Stimulated activated naive CD8-positive, alpha-beta T cell treated with anti-CD3 and anti-CD28 coated beads, Interleukin-15, Interleukin-2, amounts not matched to agents 100 ng/mL and 50 ng/mL, for 24 hours (primary cell): ENCODE data around the gene DYNLRB2.

ENCODE experiments used
- H3K27ac Mint-ChIP-seq: one replicate; pipeline ENCODE4 v1.8.0; 2021; ENCODE audit warnings: mild to moderate bottlenecking, mixed read lengths
- H3K27me3 Mint-ChIP-seq: one replicate; pipeline ENCODE4 v1.8.0; 2021; ENCODE audit warnings: mixed read lengths
- H3K36me3 Mint-ChIP-seq: one replicate; pipeline ENCODE4 v1.8.0; 2021; ENCODE audit warnings: low read depth, mixed read lengths
- H3K4me1 Mint-ChIP-seq: one replicate; pipeline ENCODE4 v1.8.0; 2021; ENCODE audit warnings: low read depth, mixed read lengths
- H3K4me3 Mint-ChIP-seq: one replicate; pipeline ENCODE4 v1.8.0; 2021; ENCODE audit warnings: mild to moderate bottlenecking, mixed read lengths
- H3K9me3 Mint-ChIP-seq: one replicate; pipeline ENCODE4 v1.8.0; 2021; ENCODE audit warnings: mixed read lengths

The DYNLRB2 gene

DNA sequence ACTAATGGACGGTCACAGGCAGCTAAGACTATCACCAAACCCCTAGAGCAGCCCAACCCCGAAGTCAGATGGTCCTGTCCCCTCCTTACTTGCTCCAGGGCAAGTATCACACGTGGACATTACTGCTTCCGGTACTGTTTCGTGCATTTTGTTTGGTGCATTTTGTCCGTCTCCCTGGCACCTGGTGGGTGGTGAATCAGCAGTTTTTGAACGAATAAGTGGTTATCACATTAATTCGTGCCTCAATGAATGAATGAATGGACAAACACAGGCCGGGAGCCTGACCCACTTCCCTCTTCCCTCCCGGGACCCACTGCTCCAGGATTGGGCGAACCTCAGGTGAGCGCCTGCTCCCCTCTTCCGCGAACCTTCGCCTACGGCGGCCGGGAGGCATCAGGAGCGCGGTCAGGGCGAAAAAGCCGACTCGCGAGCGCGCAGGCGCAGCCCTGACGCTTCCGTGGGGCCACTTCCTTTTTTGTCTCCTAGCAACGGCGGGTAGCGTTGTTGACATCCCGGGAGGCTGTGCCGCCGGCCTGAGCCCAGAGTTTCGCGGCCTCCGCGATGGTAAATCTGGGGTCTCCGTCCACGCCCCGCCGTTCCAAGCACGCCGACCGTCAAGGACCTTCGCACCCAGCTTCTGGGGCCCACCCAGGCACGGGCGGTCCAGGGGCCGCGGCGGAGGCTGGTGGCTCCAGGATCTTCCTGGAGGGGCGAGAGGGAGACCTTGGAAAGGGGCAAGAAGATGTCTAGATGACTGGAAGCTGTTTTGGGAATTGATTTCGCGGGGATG is at the start of gene DYNLRB2:
Gene DYNLRB2 (plus strand): TSS at position 478 of the 790 bp plus-strand sequence. CDS start 84 bp downstream, at position 562.
- Mint-ChIP-seq H3K4me1 (peaks cover 31% of the 10 kb centered on the region), H3K27me3 (peaks cover 10% of the 10 kb centered on the region), H3K9me3 (peaks cover 5% of the 10 kb centered on the region), H3K27ac (peak within 1 kb of the TSS; percentile 98), H3K36me3 (peaks cover 10% of the 10 kb centered on the region), H3K4me3 (peak within 1 kb of the TSS; percentile 94)

DNA sequence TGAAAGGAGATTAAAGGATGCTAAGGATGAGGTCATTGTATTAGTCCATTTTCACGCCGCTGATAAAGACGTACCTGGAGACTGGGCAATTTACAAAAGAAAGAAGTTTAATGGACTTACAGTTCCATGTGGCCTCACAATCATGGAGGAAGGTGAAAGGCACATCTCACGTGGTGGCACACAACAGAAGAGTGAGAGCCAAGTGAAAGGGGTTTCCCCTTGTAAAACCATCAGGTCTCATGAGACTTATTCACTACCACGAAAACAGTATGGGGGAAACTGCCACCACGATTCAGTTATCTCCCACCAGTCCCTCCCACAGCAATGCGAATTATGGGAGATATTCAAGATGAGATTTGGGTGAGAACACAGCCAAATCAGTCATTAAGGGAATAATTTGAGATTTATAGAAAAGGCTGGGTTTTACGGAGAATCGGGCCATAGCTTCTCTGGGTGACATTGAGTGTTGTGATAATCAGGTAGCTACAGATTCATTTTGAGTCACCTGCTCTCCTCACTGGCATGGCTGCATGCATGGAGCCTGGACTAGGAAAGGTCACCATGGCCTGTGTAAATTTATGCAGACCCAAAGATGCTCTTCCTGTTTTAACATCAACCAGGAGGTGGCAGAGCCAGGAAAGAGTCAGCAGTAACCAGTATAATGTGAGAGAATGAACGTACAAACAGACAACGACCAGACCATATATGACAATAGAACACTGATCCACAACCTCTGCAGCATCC is 40.5 kb upstream of the DYNLRB2 start:
- H3K27ac Mint-ChIP-seq = no peak overlapping the region
- peaks cover 25% of the 10 kb centered on the region for H3K27me3 Mint-ChIP-seq
- H3K9me3 Mint-ChIP-seq = peaks cover 11% of the 10 kb centered on the region
- H3K36me3 Mint-ChIP-seq = no peaks in the 10 kb centered on the region
- H3K4me1 Mint-ChIP-seq = peaks cover 14% of the 10 kb centered on the region
- no peak overlapping the region for H3K4me3 Mint-ChIP-seq

DNA sequence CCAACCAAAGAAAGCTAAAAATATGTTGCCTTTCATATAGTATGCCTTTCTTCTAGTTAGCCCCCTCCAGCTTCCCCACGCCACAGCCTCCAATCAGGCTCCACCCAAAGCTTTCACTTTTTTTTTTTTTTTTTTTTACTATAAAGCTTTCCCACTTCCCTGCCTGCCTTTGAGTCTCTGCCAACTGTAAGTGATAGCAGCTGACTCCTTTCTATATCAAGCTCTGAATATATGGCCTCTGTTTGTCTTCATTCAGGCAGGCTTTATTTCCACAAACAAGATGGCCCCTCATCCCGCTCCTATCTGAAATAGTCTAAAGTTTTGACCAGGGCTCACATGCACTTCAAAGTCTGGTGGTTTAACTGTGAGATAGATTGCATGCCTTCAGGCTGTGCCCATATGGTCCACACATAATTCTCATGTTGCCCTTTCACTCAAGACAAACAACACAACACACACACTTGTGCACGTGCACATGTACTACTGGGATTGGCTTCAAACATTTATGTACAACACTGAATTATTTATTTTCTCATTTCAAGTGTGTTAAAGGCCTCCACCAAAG is 39.8 kb upstream of the DYNLRB2 start:
- no peak overlapping the region for H3K27ac Mint-ChIP-seq
- H3K27me3 Mint-ChIP-seq = peaks cover 18% of the 10 kb centered on the region
- H3K9me3 Mint-ChIP-seq = peaks cover 11% of the 10 kb centered on the region
- H3K4me3 Mint-ChIP-seq = no peak overlapping the region
- no peaks in the 10 kb centered on the region for H3K36me3 Mint-ChIP-seq
- peaks cover 14% of the 10 kb centered on the region for H3K4me1 Mint-ChIP-seq

DNA sequence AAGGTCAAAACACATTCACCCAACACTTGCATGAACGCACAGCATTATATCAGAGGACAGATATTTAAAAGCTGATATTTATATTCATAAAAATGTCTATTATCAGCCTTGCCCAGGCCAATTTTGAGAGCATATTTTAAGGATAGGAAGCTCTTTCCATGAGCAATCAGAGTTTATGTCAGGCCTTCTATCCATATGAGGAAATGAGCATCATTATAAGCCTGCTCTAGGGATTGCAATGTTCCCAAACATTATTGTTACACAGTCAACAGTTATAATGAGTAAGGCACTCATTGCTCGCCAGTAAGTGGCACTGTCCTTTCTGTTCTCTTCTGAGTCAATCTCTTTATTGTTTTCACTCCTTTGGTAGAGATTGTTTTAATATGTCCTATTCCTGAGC is 37.7 kb upstream of the DYNLRB2 start:
- Mint-ChIP-seq H3K4me1 (peaks cover 14% of the 10 kb centered on the region), H3K27ac (no peak overlapping the region), H3K4me3 (no peak overlapping the region), H3K27me3 (peaks cover 4% of the 10 kb centered on the region), H3K36me3 (no peaks in the 10 kb centered on the region), H3K9me3 (peaks cover 11% of the 10 kb centered on the region)

DNA sequence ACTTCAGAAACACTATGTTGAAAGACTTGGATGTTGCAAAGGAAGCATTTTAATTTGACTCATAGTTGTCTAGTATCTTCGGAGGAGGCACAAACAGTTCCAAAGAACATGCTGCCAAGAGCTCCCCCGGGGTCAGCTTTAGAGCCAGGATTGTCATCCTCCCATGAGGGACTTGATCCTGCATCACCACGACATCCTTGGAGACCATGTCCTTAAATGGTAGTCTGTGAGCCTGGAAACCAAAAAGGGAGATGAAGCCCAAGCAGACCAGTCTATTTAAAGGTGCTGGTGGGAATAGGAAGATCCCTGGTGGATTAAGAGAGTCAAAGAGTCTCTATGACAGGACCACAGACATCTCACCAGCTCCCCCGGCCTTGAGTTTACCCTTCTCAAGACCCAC is 33.3 kb upstream of the DYNLRB2 start:
- H3K36me3 Mint-ChIP-seq = no peaks in the 10 kb centered on the region
- H3K9me3 Mint-ChIP-seq = peaks cover 4% of the 10 kb centered on the region
- no peak overlapping the region for H3K27ac Mint-ChIP-seq
- no peaks in the 10 kb centered on the region for H3K4me1 Mint-ChIP-seq
- no peak overlapping the region for H3K4me3 Mint-ChIP-seq
- peaks cover 12% of the 10 kb centered on the region for H3K27me3 Mint-ChIP-seq

DNA sequence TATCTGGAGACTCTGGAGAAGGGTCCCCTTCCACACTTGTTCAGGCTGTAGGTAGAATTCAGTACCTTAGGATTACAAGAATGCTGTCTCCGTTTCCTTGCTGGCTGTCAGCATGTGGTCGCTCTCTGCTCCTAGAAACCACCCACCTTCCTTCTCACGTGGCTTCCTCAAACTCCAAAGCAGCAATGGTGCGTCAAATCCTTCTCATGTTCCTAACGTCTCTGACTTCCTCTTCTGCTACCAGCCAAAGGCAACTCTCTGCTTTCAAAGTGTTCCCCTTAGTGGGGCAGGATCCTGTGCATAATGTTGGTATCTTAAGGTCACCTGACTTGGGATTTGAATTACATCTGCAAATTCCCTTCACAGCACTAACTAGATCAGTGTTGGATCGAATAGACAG is 30.9 kb upstream of the DYNLRB2 start:
- Mint-ChIP-seq H3K9me3 (no peaks in the 10 kb centered on the region), H3K4me1 (no peaks in the 10 kb centered on the region), H3K27me3 (peaks cover 8% of the 10 kb centered on the region), H3K36me3 (no peaks in the 10 kb centered on the region), H3K4me3 (no peak overlapping the region), H3K27ac (no peak overlapping the region)

DNA sequence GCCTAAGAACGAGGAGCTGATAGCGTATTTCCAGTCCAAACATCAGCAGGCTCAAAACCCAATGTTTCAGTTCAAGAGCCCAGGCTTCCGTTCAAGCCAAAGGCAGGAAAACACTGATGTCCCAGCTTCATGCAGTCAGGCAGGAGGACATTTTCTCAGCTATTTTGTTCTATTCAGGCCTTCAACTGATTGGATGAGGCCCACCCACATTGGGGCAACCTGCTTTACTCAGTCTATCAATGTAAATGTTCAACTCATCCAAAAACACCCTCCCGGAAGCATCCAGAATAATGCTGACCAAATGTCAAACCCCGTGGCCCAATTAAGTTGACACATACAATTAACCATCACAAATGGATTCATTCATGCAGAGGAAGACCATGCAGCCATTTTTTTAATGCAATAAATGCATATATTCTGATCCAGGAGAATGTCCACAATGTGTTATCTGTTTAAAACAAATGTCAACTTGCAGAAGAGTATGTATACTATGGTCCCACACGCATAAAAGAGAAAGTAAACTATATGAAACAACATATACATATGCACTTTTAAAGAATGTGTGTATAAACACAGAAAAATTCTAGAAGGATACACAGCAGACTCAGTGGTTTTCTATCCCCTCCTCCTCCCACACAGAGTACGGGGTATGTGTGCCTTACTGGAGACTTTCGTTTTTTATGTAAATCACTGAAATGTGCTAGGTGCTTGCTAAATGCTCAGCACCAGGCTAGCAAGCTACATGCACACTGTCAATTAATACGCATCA is 28.8 kb upstream of the DYNLRB2 start:
- Mint-ChIP-seq H3K9me3 (no peaks in the 10 kb centered on the region), H3K27me3 (peaks cover 8% of the 10 kb centered on the region), H3K27ac (no peak overlapping the region), H3K4me1 (no peaks in the 10 kb centered on the region), H3K4me3 (no peak overlapping the region), H3K36me3 (no peaks in the 10 kb centered on the region)

DNA sequence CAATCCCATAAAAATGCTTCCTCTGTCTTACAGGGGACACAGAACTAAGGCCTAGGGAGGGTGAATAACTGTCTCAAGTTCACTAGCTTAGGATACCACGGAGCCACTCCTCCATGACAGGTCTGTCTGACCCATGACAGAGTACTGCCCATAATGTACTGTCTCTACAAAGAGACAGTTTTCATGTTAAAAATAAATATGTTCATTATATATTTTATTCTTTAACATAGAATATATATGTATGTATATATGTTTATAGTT is 28.3 kb upstream of the DYNLRB2 start:
- peaks cover 8% of the 10 kb centered on the region for H3K27me3 Mint-ChIP-seq
- H3K9me3 Mint-ChIP-seq = no peaks in the 10 kb centered on the region
- no peak overlapping the region for H3K4me3 Mint-ChIP-seq
- no peaks in the 10 kb centered on the region for H3K4me1 Mint-ChIP-seq
- H3K36me3 Mint-ChIP-seq = no peaks in the 10 kb centered on the region
- H3K27ac Mint-ChIP-seq = no peak overlapping the region

DNA sequence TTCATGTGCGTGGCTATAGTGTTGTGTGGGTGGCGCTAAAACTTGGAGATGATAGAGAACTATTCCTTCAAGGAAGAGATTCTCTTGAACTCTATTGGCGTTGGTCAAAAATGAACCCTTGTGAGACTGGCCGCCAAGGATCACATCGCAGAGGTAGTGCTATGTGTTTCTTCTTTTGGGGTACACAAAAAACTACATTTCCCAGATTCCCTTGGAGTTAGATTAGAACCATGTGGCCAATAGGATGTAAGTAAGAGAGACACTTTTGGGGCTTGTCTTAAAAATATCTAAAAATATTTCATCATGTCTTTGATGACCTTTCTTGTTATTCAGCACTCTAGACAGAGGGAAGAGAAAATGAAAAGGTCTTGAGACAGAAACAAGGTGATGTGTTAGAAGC is 25.4 kb upstream of the DYNLRB2 start:
- Mint-ChIP-seq H3K27me3 (peaks cover 4% of the 10 kb centered on the region), H3K27ac (no peak overlapping the region), H3K4me3 (no peak overlapping the region), H3K9me3 (no peaks in the 10 kb centered on the region), H3K36me3 (no peaks in the 10 kb centered on the region), H3K4me1 (peaks cover 17% of the 10 kb centered on the region)

DNA sequence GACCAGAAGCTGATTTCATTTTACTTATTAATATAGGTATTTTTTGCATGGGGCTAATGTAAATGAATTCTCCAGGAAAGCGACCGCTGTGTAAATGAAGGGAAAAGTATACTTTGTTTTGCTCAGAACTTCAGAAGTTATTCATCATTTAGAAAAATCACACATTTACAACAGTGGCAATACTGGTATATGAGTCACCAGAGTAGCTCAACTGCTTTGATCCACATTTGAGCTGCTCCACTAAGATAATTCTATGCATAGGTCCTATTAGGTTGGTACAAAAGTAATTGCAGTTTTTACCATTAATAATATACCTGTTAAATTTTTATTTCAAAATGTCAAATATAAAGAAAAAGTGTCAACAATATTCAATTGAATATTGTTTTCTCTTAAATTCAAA is 22.9 kb upstream of the DYNLRB2 start:
- Mint-ChIP-seq H3K9me3 (no peaks in the 10 kb centered on the region), H3K27me3 (no peaks in the 10 kb centered on the region), H3K4me3 (no peak overlapping the region), H3K27ac (no peak overlapping the region), H3K36me3 (no peaks in the 10 kb centered on the region), H3K4me1 (peaks cover 17% of the 10 kb centered on the region)

DNA sequence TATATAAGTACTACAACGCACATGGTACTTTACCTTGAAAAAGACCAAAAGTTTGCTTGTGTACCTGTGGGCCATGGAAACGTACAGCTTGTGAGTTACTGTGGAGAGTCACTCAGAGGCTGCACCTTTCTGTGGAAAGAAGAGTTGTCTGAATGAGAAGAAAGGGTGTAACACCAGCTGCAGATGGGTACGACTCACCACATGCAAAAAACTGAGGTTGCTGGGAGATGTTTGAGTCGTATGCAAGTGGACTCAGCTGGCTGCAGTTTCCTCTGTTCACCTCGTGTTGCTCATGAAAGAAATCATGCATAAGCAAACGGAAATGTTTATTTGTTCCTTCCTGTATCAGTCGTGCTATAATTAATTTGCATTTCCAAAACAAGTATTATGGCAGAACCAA is 22.4 kb upstream of the DYNLRB2 start:
- no peak overlapping the region for H3K4me3 Mint-ChIP-seq
- H3K9me3 Mint-ChIP-seq = no peaks in the 10 kb centered on the region
- H3K36me3 Mint-ChIP-seq = no peaks in the 10 kb centered on the region
- H3K27ac Mint-ChIP-seq = no peak overlapping the region
- no peaks in the 10 kb centered on the region for H3K27me3 Mint-ChIP-seq
- peaks cover 17% of the 10 kb centered on the region for H3K4me1 Mint-ChIP-seq

DNA sequence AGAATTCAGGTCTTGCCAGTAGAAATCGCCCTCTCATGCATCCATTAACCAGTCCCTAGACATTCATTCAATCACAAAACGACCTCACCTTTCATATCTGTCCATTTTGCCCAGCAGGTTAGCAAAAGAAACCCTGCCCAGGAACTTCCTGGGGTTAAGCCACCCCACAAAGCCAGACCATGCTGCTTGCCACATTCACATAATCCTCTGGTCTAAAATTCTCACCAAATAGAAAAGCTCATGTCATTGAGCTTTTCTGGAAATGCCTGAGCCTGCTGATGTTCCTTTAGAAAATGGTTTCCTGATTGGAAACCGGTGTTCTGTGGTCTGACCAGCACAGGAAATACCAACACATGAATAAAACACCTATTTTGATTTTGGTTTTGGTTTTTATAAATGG is 21.6 kb upstream of the DYNLRB2 start:
- Mint-ChIP-seq H3K4me3 (no peak overlapping the region), H3K4me1 (peaks cover 17% of the 10 kb centered on the region), H3K36me3 (no peaks in the 10 kb centered on the region), H3K9me3 (no peaks in the 10 kb centered on the region), H3K27me3 (no peaks in the 10 kb centered on the region), H3K27ac (no peak overlapping the region)

DNA sequence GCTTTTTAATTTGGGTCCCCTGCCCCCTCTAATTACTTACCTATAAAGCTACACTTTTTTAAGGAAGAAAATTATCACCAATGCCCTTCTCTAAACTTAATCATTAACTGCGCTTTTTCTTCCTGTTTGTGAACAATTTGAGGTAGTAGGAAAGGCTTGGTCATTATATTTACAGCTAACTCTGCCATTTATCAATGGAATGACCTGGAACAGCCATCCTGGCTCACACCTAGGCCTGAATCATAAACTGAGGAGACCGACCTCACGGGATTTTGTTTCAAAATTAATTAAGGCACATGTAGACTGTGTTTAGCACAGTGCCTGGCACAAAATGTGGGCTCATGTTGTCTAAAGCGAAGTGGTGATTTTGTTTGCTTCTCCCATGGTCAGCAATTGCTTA is 15.4 kb upstream of the DYNLRB2 start:
- H3K9me3 Mint-ChIP-seq = no peaks in the 10 kb centered on the region
- peaks cover 4% of the 10 kb centered on the region for H3K27me3 Mint-ChIP-seq
- H3K36me3 Mint-ChIP-seq = no peaks in the 10 kb centered on the region
- H3K4me1 Mint-ChIP-seq = no peaks in the 10 kb centered on the region
- no peak overlapping the region for H3K27ac Mint-ChIP-seq
- H3K4me3 Mint-ChIP-seq = no peak overlapping the region

DNA sequence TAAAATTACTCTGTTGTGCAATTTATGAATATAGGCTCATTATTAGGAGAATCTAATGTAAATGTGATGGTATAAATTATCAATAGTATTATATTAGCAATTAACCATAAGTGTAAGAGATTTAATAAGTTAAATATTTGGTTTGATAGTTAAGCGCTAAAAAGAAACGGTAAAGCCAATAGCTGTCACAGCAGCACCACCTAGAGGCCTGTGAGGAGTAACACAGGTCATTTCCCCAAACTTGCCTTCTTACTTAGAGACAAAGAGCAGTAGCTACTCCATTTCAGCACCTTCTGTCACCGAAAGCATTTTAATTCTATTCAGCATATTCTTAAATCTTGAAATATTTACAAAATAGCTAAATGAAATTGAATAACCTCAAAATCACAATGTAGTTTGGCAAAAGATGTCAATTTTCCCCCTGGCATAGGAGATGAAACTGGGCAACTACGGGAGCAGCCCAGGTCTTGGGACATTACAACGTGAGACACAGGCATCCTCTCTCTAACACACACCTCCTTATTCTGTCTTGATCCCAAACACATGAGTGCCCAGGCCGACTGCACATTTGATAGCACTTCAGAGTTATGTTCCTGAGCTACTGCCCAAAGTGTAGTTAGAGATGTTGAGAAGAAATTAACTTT is 14.3 kb upstream of the DYNLRB2 start:
- peaks cover 4% of the 10 kb centered on the region for H3K27me3 Mint-ChIP-seq
- H3K27ac Mint-ChIP-seq = no peak overlapping the region
- no peak overlapping the region for H3K4me3 Mint-ChIP-seq
- H3K9me3 Mint-ChIP-seq = no peaks in the 10 kb centered on the region
- H3K4me1 Mint-ChIP-seq = no peaks in the 10 kb centered on the region
- no peaks in the 10 kb centered on the region for H3K36me3 Mint-ChIP-seq

DNA sequence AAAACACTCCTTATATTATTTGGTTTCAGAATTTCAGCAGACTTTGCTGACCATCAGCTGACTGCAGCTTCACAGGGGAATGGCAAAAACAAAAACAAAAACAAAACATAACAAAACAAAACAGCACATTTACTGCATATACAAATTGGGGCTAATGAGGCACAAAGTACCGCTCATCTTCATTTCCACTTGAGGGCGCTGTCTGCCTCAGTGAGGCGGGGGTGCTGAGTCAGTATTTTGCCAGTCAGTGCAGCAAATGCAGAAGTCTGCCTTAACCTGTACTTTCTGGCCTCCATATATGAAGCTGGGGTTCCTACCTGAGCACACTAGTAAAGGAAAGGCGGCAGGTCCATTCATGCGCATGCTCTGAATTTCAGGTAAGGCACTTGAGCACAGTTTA is 13.5 kb upstream of the DYNLRB2 start:
- Mint-ChIP-seq H3K4me1 (no peaks in the 10 kb centered on the region), H3K9me3 (no peaks in the 10 kb centered on the region), H3K27ac (no peak overlapping the region), H3K36me3 (no peaks in the 10 kb centered on the region), H3K27me3 (peaks cover 4% of the 10 kb centered on the region), H3K4me3 (no peak overlapping the region)
